ENCODE data around the gene FAF1.

Gene FAF1

DNA sequence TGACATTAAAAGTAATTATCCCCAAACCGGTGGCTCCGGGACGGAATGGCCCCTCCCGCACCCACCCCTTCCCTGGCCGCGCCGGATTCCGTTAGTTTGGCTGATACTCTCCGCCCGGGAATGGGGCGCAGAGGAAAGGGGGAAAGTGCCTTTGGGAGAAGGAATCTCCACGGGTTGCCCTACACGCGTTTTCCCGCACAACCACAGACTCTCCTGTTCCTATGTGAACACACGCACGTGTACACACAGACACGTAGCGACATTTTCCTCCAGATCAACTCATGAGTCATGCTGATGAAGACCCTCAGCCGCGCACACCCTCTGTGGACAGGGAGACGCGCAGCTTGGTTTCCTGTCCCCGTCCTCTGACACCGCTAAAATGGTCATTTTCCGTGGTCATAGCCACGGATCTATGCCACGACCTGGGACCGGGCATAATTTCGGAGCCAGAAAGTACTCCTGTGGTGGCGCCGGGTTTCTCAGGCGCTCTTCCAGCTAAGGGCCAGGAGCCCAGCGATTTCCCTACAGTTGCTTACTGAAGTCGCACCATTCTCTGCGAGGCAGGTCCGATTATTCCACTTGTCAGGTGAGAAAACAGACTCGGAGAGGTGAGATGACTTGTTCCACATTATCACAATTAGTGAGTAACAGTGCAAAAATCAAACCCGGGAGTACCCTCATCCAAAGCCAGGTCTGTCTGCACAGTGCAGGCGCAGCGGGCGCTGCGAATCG, 532.8 kb downstream of the FAF1 start:
- Histone ChIP-seq H4K20me1 (ENCODE audit: low read depth, low read length) (no peaks in the 10 kb centered on the region), H3K27ac (ENCODE audit: low read depth, low read length) (no peak overlapping the region), H3K9me2 (replicated peaks; ENCODE audit: insufficient read depth, low read length) (no peaks in the 10 kb centered on the region), H2AFZ (ENCODE audit: low read depth, low read length, severe bottlenecking) (no peak overlapping the region), H3K9ac (ENCODE audit: low read length) (no peak overlapping the region), H3F3A (ENCODE audit: insufficient read depth) (no peaks in the 10 kb centered on the region), H3K4me3 (ENCODE audit: insufficient read depth, low read length, poor library complexity, severe bottlenecking) (no peak overlapping the region), H3K4me2 (ENCODE audit: low read depth, low read length, poor library complexity, severe bottlenecking) (no peak overlapping the region), H3K36me3 (ENCODE audit: low read length) (no peaks in the 10 kb centered on the region), H3K9me3 (ENCODE audit: insufficient read depth, low read length) (no peaks in the 10 kb centered on the region), H3K27me3 (ENCODE audit: low read length) (no peaks in the 10 kb centered on the region), H3K79me2 (ENCODE audit: insufficient read depth, low read length) (no peaks in the 10 kb centered on the region)
- TF ChIP-seq, protein P1, sequence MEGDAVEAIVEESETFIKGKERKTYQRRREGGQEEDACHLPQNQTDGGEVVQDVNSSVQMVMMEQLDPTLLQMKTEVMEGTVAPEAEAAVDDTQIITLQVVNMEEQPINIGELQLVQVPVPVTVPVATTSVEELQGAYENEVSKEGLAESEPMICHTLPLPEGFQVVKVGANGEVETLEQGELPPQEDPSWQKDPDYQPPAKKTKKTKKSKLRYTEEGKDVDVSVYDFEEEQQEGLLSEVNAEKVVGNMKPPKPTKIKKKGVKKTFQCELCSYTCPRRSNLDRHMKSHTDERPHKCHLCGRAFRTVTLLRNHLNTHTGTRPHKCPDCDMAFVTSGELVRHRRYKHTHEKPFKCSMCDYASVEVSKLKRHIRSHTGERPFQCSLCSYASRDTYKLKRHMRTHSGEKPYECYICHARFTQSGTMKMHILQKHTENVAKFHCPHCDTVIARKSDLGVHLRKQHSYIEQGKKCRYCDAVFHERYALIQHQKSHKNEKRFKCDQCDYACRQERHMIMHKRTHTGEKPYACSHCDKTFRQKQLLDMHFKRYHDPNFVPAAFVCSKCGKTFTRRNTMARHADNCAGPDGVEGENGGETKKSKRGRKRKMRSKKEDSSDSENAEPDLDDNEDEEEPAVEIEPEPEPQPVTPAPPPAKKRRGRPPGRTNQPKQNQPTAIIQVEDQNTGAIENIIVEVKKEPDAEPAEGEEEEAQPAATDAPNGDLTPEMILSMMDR (IDR thresholded peaks at IDR 0.05; ENCODE audit: insufficient read depth, low read length, poor library complexity, severe bottlenecking) = no peak
- TF ChIP-seq EZH2phosphoT487 (conservative IDR thresholded peaks at IDR 0.05; ENCODE audit: low read length) = no peak

GRCh38 chr1:50426702-50427085, 533.4 kb downstream of the FAF1 start:
- no peak for TF ChIP-seq EZH2phosphoT487 (conservative IDR thresholded peaks at IDR 0.05; ENCODE audit: low read length)
- TF ChIP-seq, protein P1 (IDR thresholded peaks at IDR 0.05; ENCODE audit: insufficient read depth, low read length, poor library complexity, severe bottlenecking) = no peak
- Histone ChIP-seq H3K9me2 (replicated peaks; ENCODE audit: insufficient read depth, low read length) (no peaks in the 10 kb centered on the region), H3F3A (ENCODE audit: insufficient read depth) (no peaks in the 10 kb centered on the region), H4K20me1 (ENCODE audit: low read depth, low read length) (no peaks in the 10 kb centered on the region), H3K9me3 (ENCODE audit: insufficient read depth, low read length) (no peaks in the 10 kb centered on the region), H3K79me2 (ENCODE audit: insufficient read depth, low read length) (no peaks in the 10 kb centered on the region), H3K4me2 (ENCODE audit: low read depth, low read length, poor library complexity, severe bottlenecking) (no peak overlapping the region), H3K36me3 (ENCODE audit: low read length) (no peaks in the 10 kb centered on the region), H3K4me3 (ENCODE audit: insufficient read depth, low read length, poor library complexity, severe bottlenecking) (no peak overlapping the region), H3K27ac (ENCODE audit: low read depth, low read length) (no peak overlapping the region), H2AFZ (ENCODE audit: low read depth, low read length, severe bottlenecking) (no peak overlapping the region), H3K9ac (ENCODE audit: low read length) (no peak overlapping the region), H3K27me3 (ENCODE audit: low read length) (no peaks in the 10 kb centered on the region)

GRCh38 chr1:50426108-50426700, 533.9 kb downstream of the FAF1 start:
- Histone ChIP-seq H3K9me2 (replicated peaks; ENCODE audit: insufficient read depth, low read length) (no peaks in the 10 kb centered on the region), H3K36me3 (ENCODE audit: low read length) (no peaks in the 10 kb centered on the region), H2AFZ (ENCODE audit: low read depth, low read length, severe bottlenecking) (no peak overlapping the region), H3K9ac (ENCODE audit: low read length) (no peak overlapping the region), H3K4me3 (ENCODE audit: insufficient read depth, low read length, poor library complexity, severe bottlenecking) (no peak overlapping the region), H3K27me3 (ENCODE audit: low read length) (no peaks in the 10 kb centered on the region), H3K4me2 (ENCODE audit: low read depth, low read length, poor library complexity, severe bottlenecking) (no peak overlapping the region), H3K27ac (ENCODE audit: low read depth, low read length) (no peak overlapping the region), H3F3A (ENCODE audit: insufficient read depth) (no peaks in the 10 kb centered on the region), H4K20me1 (ENCODE audit: low read depth, low read length) (no peaks in the 10 kb centered on the region), H3K9me3 (ENCODE audit: insufficient read depth, low read length) (no peaks in the 10 kb centered on the region), H3K79me2 (ENCODE audit: insufficient read depth, low read length) (no peaks in the 10 kb centered on the region)
- no peak for TF ChIP-seq EZH2phosphoT487 (conservative IDR thresholded peaks at IDR 0.05; ENCODE audit: low read length)
- TF ChIP-seq, protein P1 (IDR thresholded peaks at IDR 0.05; ENCODE audit: insufficient read depth, low read length, poor library complexity, severe bottlenecking) = no peak
